Stimulated activated CD8-positive, alpha-beta memory T cell treated with anti-CD3 and anti-CD28 coated beads, Interleukin-7, amount 100 ng/mL, for 24 hours (primary cell): ENCODE results near the gene DLGAP4.

Source experiments
- DNase-seq: peaks from one replicate; pipeline ENCODE4 v3.0.0-alpha.2; 2020; ENCODE audit warnings: low read depth

The DLGAP4 gene

GRCh38 chr20:36331209-36331608 lies 25.1 kb downstream of the DLGAP4 start:
- no peak for DNase-seq

GRCh38 chr20:36333841-36334240 lies 27.7 kb downstream of the DLGAP4 start:
- no peak for DNase-seq

- no peak for DNase-seq
These were observed 28.4 kb downstream of the DLGAP4 start for GRCh38 chr20:36334281-36335205.

- DNase-seq = no peak
These were observed 29.2 kb downstream of the DLGAP4 start for GRCh38 chr20:36335206-36335870.

GRCh38 chr20:36336204-36336603 lies 30.1 kb downstream of the DLGAP4 start:
- no peak for DNase-seq

GRCh38 chr20:36336954-36337704 lies 31.0 kb downstream of the DLGAP4 start:
- no peak for DNase-seq

GRCh38 chr20:36337886-36338285 lies 31.7 kb downstream of the DLGAP4 start:
- no peak for DNase-seq

- no peak for DNase-seq
These were observed 33.8 kb downstream of the DLGAP4 start for GRCh38 chr20:36339646-36340592.

GRCh38 chr20:36340593-36340990 lies 34.5 kb downstream of the DLGAP4 start:
- no peak for DNase-seq

GRCh38 chr20:36341331-36342020 lies 35.3 kb downstream of the DLGAP4 start:
- DNase-seq = no peak

GRCh38 chr20:36342331-36343120 lies 36.4 kb downstream of the DLGAP4 start:
- no peak for DNase-seq

GRCh38 chr20:36343641-36344040 lies 37.5 kb downstream of the DLGAP4 start:
- DNase-seq = no peak

- DNase-seq = no peak
These were observed 38.5 kb downstream of the DLGAP4 start for GRCh38 chr20:36344517-36345132.

- DNase-seq = no peak
These were observed 40.1 kb downstream of the DLGAP4 start for GRCh38 chr20:36346256-36346655.

GRCh38 chr20:36349384-36350170 lies 43.4 kb downstream of the DLGAP4 start:
- no peak for DNase-seq

GRCh38 chr20:36350439-36350838 lies 44.3 kb downstream of the DLGAP4 start:
- DNase-seq = no peak

GRCh38 chr20:36351937-36352336 lies 45.8 kb downstream of the DLGAP4 start:
- no peak for DNase-seq

- no peak for DNase-seq
These were observed 46.9 kb downstream of the DLGAP4 start for GRCh38 chr20:36352843-36353553.
